ENCODE data around the gene DYNC1LI1.

Gene DYNC1LI1

GRCh38 chr3:32562640-32563039 lies 8.0 kb downstream of the DYNC1LI1 start:
- TF ChIP-seq, protein P1, sequence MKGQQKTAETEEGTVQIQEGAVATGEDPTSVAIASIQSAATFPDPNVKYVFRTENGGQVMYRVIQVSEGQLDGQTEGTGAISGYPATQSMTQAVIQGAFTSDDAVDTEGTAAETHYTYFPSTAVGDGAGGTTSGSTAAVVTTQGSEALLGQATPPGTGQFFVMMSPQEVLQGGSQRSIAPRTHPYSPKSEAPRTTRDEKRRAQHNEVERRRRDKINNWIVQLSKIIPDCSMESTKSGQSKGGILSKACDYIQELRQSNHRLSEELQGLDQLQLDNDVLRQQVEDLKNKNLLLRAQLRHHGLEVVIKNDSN (IDR thresholded peaks at IDR 0.05): no peak
- TF ChIP-seq TAF1 (IDR thresholded peaks at IDR 0.05; ENCODE audit: low read depth) (no peak), TEAD4 (IDR thresholded peaks at IDR 0.05) (no peak), ZBTB7A (IDR thresholded peaks at IDR 0.05; ENCODE audit: low read depth) (no peak), NFIC (IDR thresholded peaks at IDR 0.05) (no peak), CREB1 (IDR thresholded peaks at IDR 0.05; ENCODE audit: low read depth) (no peak), RAD21 (IDR thresholded peaks at IDR 0.05; ENCODE audit: low read depth) (no peak), YY1 (IDR thresholded peaks at IDR 0.05; ENCODE audit: low read depth) (no peak), EGR1 (IDR thresholded peaks at IDR 0.05) (no peak), FOXM1 (IDR thresholded peaks at IDR 0.05; ENCODE audit: borderline replicate concordance, low read depth) (no peak), EP300 (IDR thresholded peaks at IDR 0.05; ENCODE audit: borderline replicate concordance) (no peak), CEBPB (IDR thresholded peaks at IDR 0.05) (no peak), TCF12 (IDR thresholded peaks at IDR 0.05; ENCODE audit: low read depth) (no peak), REST (IDR thresholded peaks at IDR 0.05; ENCODE audit: low read depth) (no peak)
- TF ChIP-seq, protein P2, sequence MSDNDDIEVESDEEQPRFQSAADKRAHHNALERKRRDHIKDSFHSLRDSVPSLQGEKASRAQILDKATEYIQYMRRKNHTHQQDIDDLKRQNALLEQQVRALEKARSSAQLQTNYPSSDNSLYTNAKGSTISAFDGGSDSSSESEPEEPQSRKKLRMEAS (IDR thresholded peaks at IDR 0.05): no peak

DNA sequence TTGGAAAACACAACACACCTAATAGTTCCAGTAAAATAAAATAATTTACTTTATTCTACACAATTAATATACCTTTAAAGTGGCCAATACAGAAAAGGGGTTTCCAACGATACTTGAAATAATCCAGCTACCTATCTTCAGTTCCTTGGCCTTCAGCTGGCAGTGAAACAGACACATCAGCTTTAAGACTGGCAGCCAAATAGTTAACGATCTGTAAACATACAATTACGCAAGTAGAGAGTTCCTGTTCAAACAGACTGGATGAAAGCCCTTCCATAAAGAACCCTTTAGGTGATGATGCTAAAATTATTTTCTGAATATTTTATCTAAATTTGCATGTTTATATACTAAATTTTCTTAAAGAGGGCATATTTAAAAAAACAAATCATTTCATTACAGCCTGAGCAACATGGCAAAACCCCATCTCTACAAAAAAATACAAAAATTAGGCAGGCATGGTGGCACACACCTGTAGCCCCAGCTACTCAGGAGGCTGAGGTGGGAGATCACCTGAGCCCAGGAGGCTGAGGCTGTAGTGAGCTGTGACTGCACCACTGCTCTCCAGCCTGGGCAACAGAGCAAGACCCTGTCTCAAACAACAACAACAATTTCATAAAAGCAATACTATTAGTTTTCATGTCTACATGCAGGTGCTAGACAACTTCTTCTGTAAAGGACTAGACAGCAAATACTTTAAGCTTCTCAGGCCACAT lies 12.9 kb downstream of the DYNC1LI1 start:
- TF ChIP-seq CEBPB (IDR thresholded peaks at IDR 0.05): peak; percentile 50; the same call in 1 of the 2 replicates
- no peak for TF ChIP-seq CREB1 (IDR thresholded peaks at IDR 0.05; ENCODE audit: low read depth)

DNA sequence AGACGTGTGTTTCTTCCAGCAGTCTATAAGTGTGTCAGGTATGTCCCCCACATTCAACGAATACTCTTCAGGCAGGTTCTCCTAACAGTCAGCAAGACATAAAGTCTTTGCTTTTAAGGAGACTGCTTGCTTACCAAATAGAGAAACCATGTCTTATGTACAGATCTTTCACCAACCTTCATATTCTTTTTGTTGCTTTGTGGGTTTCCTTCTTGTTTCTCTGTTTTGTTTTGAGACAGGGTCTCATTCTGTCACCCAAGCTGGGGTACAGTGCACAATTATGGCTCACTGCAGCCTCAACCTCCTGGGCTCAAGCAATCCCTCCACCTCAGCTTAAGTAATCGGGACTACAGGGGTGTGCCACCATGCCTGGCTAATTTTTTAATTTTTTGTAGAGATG lies 14.3 kb downstream of the DYNC1LI1 start:
- no peak for TF ChIP-seq ZBTB7A (IDR thresholded peaks at IDR 0.05; ENCODE audit: low read depth)
- TF ChIP-seq, protein P2 (IDR thresholded peaks at IDR 0.05): no peak
- no peak for TF ChIP-seq TEAD4 (IDR thresholded peaks at IDR 0.05)
- no peak for TF ChIP-seq CREB1 (IDR thresholded peaks at IDR 0.05; ENCODE audit: low read depth)
- TF ChIP-seq EP300 (IDR thresholded peaks at IDR 0.05; ENCODE audit: borderline replicate concordance): no peak
- no peak for TF ChIP-seq EGR1 (IDR thresholded peaks at IDR 0.05)
- no peak for TF ChIP-seq NFIC (IDR thresholded peaks at IDR 0.05)
- no peak for TF ChIP-seq YY1 (IDR thresholded peaks at IDR 0.05; ENCODE audit: low read depth)
- TF ChIP-seq TCF12 (IDR thresholded peaks at IDR 0.05; ENCODE audit: low read depth): no peak
- TF ChIP-seq TAF1 (IDR thresholded peaks at IDR 0.05; ENCODE audit: low read depth): no peak
- TF ChIP-seq FOXM1 (IDR thresholded peaks at IDR 0.05; ENCODE audit: borderline replicate concordance, low read depth): no peak
- TF ChIP-seq, protein P1 (IDR thresholded peaks at IDR 0.05): no peak

DNA sequence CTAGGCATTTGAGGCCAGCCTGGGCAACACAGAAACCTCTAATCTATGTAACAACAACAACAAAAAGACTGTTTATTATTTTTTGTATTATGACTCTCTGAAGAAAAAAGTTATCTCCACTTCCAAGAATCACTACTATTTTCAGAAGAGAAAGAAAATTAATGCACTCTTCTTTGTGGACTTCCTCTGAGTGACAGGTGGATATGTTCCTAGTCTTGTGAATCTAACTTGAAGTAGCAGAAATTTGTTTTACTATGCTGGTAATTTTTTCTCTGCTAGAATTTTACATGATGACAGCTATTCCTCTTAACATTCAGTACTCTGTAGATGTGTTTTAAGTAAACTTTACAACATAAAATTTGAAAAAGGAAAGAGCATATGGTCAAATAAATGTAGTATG lies 16.7 kb downstream of the DYNC1LI1 start:
- no peak for TF ChIP-seq TAF1 (IDR thresholded peaks at IDR 0.05; ENCODE audit: low read depth)
- TF ChIP-seq, protein P1 (IDR thresholded peaks at IDR 0.05): no peak
- no peak for TF ChIP-seq REST (IDR thresholded peaks at IDR 0.05; ENCODE audit: low read depth)
- no peak for TF ChIP-seq EGR1 (IDR thresholded peaks at IDR 0.05)
- TF ChIP-seq TEAD4 (IDR thresholded peaks at IDR 0.05): no peak
- no peak for TF ChIP-seq CREB1 (IDR thresholded peaks at IDR 0.05; ENCODE audit: low read depth)
- TF ChIP-seq, protein P2 (IDR thresholded peaks at IDR 0.05): no peak
- no peak for TF ChIP-seq NFIC (IDR thresholded peaks at IDR 0.05)
- no peak for TF ChIP-seq EP300 (IDR thresholded peaks at IDR 0.05; ENCODE audit: borderline replicate concordance)
- no peak for TF ChIP-seq ZBTB7A (IDR thresholded peaks at IDR 0.05; ENCODE audit: low read depth)
- TF ChIP-seq TCF12 (IDR thresholded peaks at IDR 0.05; ENCODE audit: low read depth): no peak
- TF ChIP-seq FOXM1 (IDR thresholded peaks at IDR 0.05; ENCODE audit: borderline replicate concordance, low read depth): no peak
- TF ChIP-seq CEBPB (IDR thresholded peaks at IDR 0.05): no peak
- no peak for TF ChIP-seq RAD21 (IDR thresholded peaks at IDR 0.05; ENCODE audit: low read depth)
- no peak for TF ChIP-seq YY1 (IDR thresholded peaks at IDR 0.05; ENCODE audit: low read depth)

- TF ChIP-seq, protein P1 (IDR thresholded peaks at IDR 0.05): no peak
- TF ChIP-seq, protein P2 (IDR thresholded peaks at IDR 0.05): no peak
- TF ChIP-seq TCF12 (IDR thresholded peaks at IDR 0.05; ENCODE audit: low read depth) (no peak), EGR1 (IDR thresholded peaks at IDR 0.05) (no peak), RAD21 (IDR thresholded peaks at IDR 0.05; ENCODE audit: low read depth) (no peak), CREB1 (IDR thresholded peaks at IDR 0.05; ENCODE audit: low read depth) (no peak), REST (IDR thresholded peaks at IDR 0.05; ENCODE audit: low read depth) (no peak), EP300 (IDR thresholded peaks at IDR 0.05; ENCODE audit: borderline replicate concordance) (no peak), CEBPB (IDR thresholded peaks at IDR 0.05) (no peak), TEAD4 (IDR thresholded peaks at IDR 0.05) (no peak), TAF1 (IDR thresholded peaks at IDR 0.05; ENCODE audit: low read depth) (no peak), YY1 (IDR thresholded peaks at IDR 0.05; ENCODE audit: low read depth) (no peak)
These were observed 17.2 kb downstream of the DYNC1LI1 start for GRCh38 chr3:32553459-32553858.
